Measurements from ENCODE around the gene LHPP.

LHPP gene

GRCh38 chr10:124639206-124639605 is 177.6 kb downstream of the LHPP start:
- Histone ChIP-seq H3K36me3 (ENCODE audit: control insufficient read depth in 2 of 2, insufficient read depth in 1 of 2, low read length in 2 of 2) (peaks cover 0 to 10% of the 10 kb centered on the region in 2 experiments; a peak in 1 of 3 replicates), H3K4me1 (ENCODE audit: control insufficient read depth, insufficient read depth, low read length) (no peaks in the 10 kb centered on the region), H3K9me3 (ENCODE audit: control insufficient read depth, insufficient read depth, low read depth, low read length) (no peaks in the 10 kb centered on the region), H3K4me3 (ENCODE audit: low read depth, low read length) (no peak overlapping the region), H3K27ac (ENCODE audit: extremely low read depth, low read depth, low read length) (no peak overlapping the region)
- ChIA-PET POLR2A (no interaction called here), CTCF (no interaction called here)
- TF ChIP-seq EGR2 (tag by site-specific recombination; IDR thresholded peaks at IDR 0.05; ENCODE audit: low read depth) (no peak), GLIS1 (tag by site-specific recombination; IDR thresholded peaks at IDR 0.05) (0 out of 2 replicates have a peak, but pooled peaks have one; percentile 3)

GRCh38 chr10:124639646-124640045 is 178.0 kb downstream of the LHPP start:
- Histone ChIP-seq H3K9me3 (ENCODE audit: control insufficient read depth, insufficient read depth, low read depth, low read length) (no peaks in the 10 kb centered on the region), H3K27ac (ENCODE audit: extremely low read depth, low read depth, low read length) (no peak overlapping the region), H3K36me3 (ENCODE audit: control insufficient read depth in 2 of 2, insufficient read depth in 1 of 2, low read length in 2 of 2) (peaks cover 0 to 6% of the 10 kb centered on the region in 2 experiments; a peak in 1 of 3 replicates), H3K4me1 (ENCODE audit: control insufficient read depth, insufficient read depth, low read length) (no peaks in the 10 kb centered on the region), H3K4me3 (ENCODE audit: low read depth, low read length) (no peak overlapping the region)
- CTCF ChIA-PET = no interaction called here
- POLR2A ChIA-PET = no interaction called here
- TF ChIP-seq, protein P1, sequence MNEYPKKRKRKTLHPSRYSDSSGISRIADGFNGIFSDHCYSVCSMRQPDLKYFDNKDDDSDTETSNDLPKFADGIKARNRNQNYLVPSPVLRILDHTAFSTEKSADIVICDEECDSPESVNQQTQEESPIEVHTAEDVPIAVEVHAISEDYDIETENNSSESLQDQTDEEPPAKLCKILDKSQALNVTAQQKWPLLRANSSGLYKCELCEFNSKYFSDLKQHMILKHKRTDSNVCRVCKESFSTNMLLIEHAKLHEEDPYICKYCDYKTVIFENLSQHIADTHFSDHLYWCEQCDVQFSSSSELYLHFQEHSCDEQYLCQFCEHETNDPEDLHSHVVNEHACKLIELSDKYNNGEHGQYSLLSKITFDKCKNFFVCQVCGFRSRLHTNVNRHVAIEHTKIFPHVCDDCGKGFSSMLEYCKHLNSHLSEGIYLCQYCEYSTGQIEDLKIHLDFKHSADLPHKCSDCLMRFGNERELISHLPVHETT (tag by site-specific recombination; IDR thresholded peaks at IDR 0.05) = no peak
- TF ChIP-seq ZNF76 (tag by site-specific recombination; IDR thresholded peaks at IDR 0.05; ENCODE audit: borderline replicate concordance, low read depth) (no peak), ZBTB20 (tag by site-specific recombination; IDR thresholded peaks at IDR 0.05) (no peak), IKZF3 (tag by site-specific recombination; IDR thresholded peaks at IDR 0.05) (no peak), ZNF174 (tag by site-specific recombination; IDR thresholded peaks at IDR 0.05) (no peak), PRDM6 (tag by site-specific recombination; IDR thresholded peaks at IDR 0.05) (no peak), SCRT1 (tag by site-specific recombination; IDR thresholded peaks at IDR 0.05; ENCODE audit: borderline replicate concordance) (no peak), ZNF658 (tag by site-specific recombination; IDR thresholded peaks at IDR 0.05) (no peak), ZFP69B (tag by site-specific recombination; IDR thresholded peaks at IDR 0.05) (no peak), ZNF585B (tag by site-specific recombination; IDR thresholded peaks at IDR 0.05) (no peak), ZNF558 (tag by site-specific recombination; IDR thresholded peaks at IDR 0.05) (no peak), ZNF24 (tag by site-specific recombination; IDR thresholded peaks at IDR 0.05) (no peak), ZNF596 (tag by site-specific recombination; IDR thresholded peaks at IDR 0.05) (no peak)
- TF ChIP-seq, protein P2, sequence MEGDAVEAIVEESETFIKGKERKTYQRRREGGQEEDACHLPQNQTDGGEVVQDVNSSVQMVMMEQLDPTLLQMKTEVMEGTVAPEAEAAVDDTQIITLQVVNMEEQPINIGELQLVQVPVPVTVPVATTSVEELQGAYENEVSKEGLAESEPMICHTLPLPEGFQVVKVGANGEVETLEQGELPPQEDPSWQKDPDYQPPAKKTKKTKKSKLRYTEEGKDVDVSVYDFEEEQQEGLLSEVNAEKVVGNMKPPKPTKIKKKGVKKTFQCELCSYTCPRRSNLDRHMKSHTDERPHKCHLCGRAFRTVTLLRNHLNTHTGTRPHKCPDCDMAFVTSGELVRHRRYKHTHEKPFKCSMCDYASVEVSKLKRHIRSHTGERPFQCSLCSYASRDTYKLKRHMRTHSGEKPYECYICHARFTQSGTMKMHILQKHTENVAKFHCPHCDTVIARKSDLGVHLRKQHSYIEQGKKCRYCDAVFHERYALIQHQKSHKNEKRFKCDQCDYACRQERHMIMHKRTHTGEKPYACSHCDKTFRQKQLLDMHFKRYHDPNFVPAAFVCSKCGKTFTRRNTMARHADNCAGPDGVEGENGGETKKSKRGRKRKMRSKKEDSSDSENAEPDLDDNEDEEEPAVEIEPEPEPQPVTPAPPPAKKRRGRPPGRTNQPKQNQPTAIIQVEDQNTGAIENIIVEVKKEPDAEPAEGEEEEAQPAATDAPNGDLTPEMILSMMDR (tag by site-specific recombination; IDR thresholded peaks at IDR 0.05) = no peak
- TF ChIP-seq, protein P3, sequence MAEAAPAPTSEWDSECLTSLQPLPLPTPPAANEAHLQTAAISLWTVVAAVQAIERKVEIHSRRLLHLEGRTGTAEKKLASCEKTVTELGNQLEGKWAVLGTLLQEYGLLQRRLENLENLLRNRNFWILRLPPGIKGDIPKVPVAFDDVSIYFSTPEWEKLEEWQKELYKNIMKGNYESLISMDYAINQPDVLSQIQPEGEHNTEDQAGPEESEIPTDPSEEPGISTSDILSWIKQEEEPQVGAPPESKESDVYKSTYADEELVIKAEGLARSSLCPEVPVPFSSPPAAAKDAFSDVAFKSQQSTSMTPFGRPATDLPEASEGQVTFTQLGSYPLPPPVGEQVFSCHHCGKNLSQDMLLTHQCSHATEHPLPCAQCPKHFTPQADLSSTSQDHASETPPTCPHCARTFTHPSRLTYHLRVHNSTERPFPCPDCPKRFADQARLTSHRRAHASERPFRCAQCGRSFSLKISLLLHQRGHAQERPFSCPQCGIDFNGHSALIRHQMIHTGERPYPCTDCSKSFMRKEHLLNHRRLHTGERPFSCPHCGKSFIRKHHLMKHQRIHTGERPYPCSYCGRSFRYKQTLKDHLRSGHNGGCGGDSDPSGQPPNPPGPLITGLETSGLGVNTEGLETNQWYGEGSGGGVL (tag by site-specific recombination; IDR thresholded peaks at IDR 0.05) = no peak
- TF ChIP-seq, protein P4, sequence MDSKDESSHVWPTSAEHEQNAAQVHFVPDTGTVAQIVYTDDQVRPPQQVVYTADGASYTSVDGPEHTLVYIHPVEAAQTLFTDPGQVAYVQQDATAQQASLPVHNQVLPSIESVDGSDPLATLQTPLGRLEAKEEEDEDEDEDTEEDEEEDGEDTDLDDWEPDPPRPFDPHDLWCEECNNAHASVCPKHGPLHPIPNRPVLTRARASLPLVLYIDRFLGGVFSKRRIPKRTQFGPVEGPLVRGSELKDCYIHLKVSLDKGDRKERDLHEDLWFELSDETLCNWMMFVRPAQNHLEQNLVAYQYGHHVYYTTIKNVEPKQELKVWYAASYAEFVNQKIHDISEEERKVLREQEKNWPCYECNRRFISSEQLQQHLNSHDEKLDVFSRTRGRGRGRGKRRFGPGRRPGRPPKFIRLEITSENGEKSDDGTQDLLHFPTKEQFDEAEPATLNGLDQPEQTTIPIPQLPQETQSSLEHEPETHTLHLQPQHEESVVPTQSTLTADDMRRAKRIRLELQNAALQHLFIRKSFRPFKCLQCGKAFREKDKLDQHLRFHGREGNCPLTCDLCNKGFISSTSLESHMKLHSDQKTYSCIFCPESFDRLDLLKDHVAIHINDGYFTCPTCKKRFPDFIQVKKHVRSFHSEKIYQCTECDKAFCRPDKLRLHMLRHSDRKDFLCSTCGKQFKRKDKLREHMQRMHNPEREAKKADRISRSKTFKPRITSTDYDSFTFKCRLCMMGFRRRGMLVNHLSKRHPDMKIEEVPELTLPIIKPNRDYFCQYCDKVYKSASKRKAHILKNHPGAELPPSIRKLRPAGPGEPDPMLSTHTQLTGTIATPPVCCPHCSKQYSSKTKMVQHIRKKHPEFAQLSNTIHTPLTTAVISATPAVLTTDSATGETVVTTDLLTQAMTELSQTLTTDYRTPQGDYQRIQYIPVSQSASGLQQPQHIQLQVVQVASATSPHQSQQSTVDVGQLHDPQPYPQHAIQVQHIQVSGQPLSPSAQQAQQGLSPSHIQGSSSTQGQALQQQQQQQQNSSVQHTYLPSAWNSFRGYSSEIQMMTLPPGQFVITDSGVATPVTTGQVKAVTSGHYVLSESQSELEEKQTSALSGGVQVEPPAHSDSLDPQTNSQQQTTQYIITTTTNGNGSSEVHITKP (tag by site-specific recombination; IDR thresholded peaks at IDR 0.05) = no peak
